PC-9 (cell line): Measurements from ENCODE around the gene ZFPM1.

ENCODE experiments used
- EZH2 ChIP-seq: fragments of 200-600 bp; sonication (generic); IDR thresholded peaks from 2 replicates; pipeline ENCODE4 v1.8.0; 2017; ENCODE audit warnings: antibody characterized with exemption, low read depth
- TF ChIP-seq, protein P1 (sequence below): fragments of 200-600 bp; sonication (generic); conservative IDR thresholded peaks from 2 replicates; pipeline ENCODE4 v1.6.1; 2017; ENCODE audit warnings: mixed run types, antibody characterized with exemption, mild to moderate bottlenecking, moderate library complexity

- TF ChIP-seq, protein P1, sequence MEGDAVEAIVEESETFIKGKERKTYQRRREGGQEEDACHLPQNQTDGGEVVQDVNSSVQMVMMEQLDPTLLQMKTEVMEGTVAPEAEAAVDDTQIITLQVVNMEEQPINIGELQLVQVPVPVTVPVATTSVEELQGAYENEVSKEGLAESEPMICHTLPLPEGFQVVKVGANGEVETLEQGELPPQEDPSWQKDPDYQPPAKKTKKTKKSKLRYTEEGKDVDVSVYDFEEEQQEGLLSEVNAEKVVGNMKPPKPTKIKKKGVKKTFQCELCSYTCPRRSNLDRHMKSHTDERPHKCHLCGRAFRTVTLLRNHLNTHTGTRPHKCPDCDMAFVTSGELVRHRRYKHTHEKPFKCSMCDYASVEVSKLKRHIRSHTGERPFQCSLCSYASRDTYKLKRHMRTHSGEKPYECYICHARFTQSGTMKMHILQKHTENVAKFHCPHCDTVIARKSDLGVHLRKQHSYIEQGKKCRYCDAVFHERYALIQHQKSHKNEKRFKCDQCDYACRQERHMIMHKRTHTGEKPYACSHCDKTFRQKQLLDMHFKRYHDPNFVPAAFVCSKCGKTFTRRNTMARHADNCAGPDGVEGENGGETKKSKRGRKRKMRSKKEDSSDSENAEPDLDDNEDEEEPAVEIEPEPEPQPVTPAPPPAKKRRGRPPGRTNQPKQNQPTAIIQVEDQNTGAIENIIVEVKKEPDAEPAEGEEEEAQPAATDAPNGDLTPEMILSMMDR, result no peak
- TF ChIP-seq EZH2, result no peak
Measured at GRCh38 chr16:88411951-88412576, 41.0 kb upstream of the ZFPM1 start.
